ENCODE measurements around the gene HIRA.
"Not testable (repeated sequence)": the region's sequence is repeated elsewhere in the genome, so short reads cannot be mapped to it uniquely, and the experiment has no call there.

HIRA gene

DNA sequence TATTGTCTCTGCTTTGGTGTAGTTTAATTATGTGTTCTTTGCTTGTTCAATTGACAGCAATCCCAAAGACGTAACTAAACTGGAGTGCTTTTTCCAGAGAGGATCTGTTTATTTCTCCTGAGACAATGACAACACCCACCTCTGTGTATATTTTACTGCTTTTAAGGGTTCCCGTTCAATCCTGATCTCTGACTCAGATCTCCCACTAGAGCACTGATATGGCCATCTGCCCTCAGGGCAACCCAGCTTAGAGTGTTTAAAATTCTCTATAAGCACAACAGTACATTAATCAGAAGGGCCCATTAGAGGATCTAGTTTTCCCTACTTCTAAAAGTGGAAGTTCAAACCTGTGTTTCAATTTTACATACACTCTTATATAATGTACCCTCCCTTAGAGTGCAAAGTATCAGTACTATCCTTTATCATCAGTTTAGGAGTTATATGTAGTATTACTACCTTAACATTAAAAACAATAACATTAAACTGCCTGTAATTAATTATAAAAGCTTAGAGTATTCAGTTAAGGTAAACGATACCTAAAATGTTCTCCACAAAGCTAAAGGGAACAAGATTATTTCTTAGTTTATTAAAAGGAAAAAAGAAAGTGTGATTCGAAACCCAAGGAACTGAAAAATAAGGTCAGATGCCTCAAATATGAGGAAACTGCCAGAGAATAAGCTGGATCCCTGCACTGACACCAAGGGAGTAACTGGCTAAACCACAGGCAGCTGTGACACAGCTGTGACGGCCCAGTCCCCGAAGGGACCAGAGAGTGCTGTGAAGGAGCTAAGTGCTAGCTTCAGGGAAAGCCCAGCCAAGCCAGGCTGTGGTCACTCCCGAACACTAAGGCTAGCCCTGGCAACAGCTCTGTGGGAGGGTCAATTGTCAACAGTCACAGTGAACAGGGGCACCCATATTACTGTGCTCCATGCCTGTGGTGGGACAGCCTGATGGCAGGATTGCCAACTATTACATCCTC, 32.2 kb upstream of the HIRA start:
- no peak for DNase-seq

DNA sequence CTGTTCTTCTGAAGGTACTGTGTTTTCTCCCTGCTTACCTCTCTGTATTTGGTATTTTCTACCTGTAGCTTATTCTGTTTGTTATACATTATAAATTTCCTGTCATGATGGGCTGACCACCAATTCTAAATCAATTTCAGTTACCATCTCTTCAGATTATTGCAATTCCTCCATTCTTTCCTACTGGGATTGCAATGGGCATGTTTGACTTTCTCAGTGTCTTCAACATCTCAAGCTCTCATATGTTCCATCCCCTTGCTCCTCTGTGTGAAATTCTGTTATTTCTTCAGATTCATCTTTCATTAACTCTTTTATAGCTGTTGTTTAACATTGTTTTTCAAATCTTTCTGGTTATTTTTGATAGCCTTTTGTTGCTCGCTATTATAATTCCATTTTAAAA, 31.5 kb upstream of the HIRA start:
- DNase-seq, result no peak

DNA sequence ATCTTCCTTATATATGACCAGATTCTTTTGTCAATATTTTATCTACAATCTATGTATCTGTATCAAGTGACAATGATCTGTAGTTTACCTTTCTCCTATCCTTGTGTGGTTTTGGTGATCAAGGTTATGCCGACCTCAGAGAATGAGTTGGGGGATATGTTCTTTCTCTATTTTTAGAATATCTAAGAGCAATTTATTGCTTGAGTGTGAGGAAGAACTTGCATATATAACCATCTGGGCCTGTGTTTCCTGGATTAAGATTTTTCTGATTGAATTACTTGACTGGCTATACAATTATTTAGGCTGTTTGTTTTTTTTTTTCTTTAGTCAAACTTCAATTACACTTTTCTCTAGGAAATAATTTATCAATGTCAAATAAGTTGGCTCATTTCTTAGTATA, 30.0 kb upstream of the HIRA start:
- DNase-seq, result no peak

- no peak for DNase-seq
Observed at GRCh38 chr22:19460036-19460435, 28.5 kb upstream of the HIRA start.

DNA sequence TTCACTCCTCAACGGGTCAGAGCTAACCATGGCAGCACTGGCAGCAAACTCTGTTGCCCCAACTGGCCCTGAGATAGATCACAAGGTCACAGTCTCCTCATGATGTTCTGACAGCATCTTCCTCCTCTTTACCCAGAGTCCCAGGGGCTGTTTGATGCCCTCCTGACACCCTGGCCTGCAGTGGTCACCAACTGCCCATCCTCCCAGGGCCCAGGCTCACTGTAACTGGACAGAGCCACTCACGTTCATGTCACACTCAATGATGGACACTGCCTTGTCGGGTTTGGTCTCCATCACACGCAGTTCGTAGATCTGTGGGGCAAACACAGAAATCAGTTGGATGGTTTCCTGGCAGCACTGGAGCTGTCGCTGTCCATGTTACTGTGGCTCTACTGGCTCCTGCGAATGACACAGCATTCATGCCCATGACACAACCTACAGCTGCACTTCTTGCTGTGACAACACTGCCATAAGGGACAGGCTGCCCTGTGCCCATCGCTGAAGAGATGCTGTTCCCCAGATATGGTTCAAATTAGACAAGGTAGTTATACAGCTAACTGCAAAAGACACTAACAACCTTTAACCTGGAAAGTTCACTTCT, 26.4 kb upstream of the HIRA start:
- no peak for DNase-seq

DNA sequence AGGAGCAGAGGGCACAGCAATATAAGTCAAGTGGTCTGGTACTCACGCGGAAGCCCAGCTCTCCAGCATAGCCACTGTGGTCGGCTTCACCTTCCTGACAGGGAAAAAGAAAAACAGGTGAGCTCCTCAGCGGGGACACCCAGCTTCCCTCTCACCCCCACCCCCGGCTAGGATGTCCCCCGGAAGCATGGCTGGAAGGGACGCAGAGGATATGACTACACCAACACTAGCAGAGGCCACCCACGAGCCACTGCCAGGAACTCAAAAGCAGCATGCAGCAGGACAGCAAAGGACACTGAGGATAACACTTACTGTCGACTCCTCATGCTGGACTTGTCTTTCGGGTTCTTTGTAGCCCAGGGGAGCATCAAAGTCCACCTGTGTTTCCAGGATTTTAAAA, 25.0 kb upstream of the HIRA start:
- no peak for DNase-seq

- no peak for DNase-seq
Observed at GRCh38 chr22:19455585-19456370, 24.2 kb upstream of the HIRA start.

- no peak for DNase-seq
Observed at GRCh38 chr22:19455033-19455432, 23.5 kb upstream of the HIRA start.

- DNase-seq, result no peak
Observed at GRCh38 chr22:19454156-19454555, 22.6 kb upstream of the HIRA start.

- no peak for DNase-seq
Observed at GRCh38 chr22:19453718-19454117, 22.2 kb upstream of the HIRA start.

GRCh38 chr22:19451570-19451969, 20.0 kb upstream of the HIRA start:
- DNase-seq, result no peak

DNA sequence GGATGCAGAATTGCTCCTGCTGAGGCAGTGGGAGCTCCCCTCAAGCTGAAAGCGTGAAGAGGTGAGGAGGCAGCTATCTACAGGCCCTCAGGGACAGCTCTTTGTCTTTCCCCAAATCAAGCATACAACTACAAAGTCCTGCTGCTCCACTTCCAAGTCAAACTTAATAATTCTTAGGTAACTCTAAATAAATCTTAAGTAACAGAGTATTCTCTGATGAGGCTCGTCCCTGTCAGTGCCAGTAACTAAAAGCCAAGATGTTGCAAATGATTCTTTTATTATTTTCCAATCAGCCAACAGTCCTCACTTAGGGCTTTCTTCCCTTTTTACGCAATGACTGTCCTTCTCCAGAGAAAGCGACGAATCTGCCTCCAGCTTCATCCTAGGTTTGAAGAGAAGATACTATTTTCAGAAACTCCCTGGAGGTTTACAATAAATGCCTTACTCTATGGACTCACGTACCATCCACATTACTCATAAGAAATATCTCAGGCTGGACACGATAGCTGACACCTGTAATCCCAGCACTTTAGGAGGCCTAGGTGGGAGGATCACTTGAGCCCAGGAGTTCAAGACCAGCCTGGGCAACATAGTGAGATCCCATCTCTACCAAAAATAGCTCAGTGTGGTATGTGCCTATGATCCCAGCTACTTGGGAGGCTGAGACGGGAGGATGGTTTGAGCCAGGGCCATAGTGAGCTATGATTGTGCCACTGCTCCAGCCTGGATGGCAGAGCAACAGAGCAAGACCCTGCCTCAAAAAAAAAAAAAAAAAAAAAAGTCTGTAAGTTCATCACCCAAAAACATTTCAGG, 19.0 kb upstream of the HIRA start:
- no peak for DNase-seq

GRCh38 chr22:19449422-19449767, 17.9 kb upstream of the HIRA start:
- DNase-seq, result no peak

DNA sequence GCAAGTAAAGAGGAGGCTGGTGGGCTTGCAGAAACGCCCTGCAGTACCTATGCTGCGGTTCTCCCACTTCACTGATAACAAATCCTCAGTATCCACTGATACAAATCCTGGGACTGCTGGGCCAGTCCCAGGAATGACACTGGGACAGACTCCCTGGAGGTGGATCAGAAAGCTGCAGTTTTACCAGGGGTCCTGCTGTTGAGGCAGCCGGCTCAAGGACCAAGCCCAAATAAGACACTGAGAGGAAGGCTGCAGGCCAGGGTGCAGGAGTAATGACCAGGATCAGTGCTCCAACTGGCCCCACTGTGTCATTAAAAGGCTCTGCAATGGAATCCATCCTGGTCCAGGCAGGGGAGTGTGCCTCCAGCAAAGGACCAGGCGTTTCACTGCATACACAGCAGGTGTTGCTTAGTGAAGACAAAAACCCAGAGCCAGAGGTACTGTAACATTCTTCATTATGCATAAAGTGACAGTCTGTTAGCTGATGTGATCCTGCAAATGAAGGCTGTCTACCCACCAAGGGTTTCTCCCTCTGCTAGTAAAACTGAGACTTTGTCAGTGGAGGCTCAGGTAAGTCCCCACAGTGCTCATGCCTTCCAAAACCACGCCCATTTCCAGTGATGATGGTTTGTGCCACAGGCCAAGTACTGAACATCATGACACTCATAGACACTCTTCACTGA, 17.3 kb upstream of the HIRA start:
- DNase-seq, result no peak

GRCh38 chr22:19448076-19448607, 16.6 kb upstream of the HIRA start:
- peak; percentile 72 for DNase-seq

DNA sequence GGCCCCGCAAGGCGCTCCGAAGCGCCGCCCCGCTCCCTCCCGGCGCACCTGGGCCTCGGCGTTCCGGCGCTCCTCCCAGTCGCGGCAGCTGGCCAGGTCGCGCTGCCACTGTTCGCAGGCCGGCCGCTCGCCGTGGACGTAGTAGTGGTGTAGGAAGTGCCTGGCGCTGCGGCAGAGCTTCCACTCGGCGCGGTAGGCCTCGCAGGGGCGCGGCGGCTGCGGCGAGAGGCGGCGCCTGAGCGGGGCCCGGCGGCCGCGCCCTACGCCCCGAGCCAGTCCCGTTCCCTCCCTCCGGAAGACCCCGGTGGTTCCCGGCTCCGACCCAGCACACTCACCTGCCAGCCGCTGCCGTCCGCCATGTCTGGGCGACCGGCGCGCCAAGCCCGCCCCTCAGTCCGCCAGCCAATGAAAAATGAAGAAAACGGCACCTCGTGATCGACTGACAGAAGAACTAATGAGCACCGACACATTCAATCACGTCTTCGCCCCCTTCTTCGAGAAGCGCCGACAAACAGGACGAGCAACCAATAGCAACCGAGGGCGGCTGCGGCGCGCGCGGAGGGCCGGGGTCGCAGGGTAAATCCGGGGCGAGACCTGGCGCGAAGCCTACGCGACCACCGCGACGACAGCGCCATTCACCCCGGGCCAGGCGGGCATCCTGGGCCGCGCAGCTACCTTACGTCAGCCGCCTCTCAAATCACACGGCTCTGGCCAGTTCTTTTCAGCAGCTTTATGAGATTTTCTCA, 16.0 kb upstream of the HIRA start, which contains the start of gene C22orf39:
Gene C22orf39 (minus strand): TSS at position 382 of the 746 bp plus-strand sequence. CDS start 23 bp downstream, at position 359.
- peak; percentile 92 for DNase-seq

DNA sequence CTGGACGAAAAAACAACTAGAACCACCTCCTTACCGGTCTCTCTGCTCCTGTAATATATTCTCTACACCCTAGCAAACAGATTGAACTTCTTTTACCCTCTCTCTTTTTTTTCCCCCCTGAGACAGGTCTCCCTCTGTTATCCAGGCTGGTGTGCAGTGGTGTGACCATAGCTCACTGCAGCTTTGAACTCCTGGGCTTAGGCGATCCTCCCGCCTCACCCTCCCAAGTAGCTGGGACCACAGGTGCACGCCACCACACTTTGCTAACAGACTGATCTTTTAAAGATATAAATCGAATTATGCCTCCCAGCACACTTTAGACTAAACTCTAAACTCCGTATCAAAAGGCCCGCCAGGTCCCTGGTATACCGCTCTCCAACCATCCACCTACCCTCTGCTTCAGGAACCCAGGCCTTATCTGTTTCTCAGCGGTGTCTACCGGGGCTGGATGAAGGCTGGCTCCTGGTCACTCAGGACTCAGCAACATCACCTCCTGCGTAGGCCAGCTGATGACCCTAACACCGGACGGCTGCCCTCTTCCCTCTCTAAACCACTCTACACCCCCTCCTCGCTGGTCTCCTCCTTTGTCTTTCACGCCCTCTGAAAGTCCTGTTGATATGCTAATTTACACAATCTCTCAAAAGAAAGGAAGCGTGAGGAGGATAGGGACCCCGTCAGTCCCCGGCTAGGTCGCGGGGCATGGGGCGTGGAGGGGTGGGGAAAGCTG, 15.2 kb upstream of the HIRA start:
- no peak for DNase-seq

DNA sequence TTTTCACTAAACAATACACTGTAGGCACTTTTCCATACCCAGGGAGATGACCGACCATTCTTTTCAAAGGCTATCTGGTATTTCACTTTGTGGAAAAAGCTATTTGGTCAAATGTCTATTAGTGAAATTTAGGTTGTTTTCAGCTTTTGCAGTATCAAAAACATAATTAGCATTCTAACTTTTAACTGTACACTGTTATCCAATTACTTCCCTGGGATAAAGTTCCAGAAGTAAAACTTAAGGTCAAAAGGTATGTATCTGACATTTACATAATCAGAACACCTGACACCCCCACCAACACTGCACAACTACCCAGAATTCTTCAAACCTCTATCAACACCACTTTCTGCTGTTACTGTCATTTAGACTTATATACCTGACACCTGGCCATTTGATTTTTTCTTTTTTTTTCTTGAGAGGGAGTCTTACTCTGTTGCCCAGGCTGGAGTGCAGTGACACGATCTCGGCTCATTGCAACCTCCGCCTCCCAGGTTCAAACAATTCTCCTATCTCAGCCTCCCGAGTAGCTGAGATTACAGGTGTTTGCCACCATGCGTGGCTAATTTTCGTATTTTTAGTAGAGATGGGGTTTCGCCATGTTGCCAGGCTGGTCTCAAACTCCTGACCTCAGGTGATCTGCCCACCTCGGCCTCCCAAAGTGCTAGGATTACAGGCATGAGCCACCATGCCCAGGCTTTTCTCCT, 13.9 kb upstream of the HIRA start:
- not testable (repeated sequence) for DNase-seq

GRCh38 chr22:19443544-19444211, 12.1 kb upstream of the HIRA start:
- DNase-seq, result no peak
